Smooth muscle cell of trachea (primary cell): Measurements from ENCODE around the gene HSPB3. TPM values are rescaled to one million over a fixed set of nuclear protein-coding genes. Genes with fewer than 3 reads are reported as not detected.

ENCODE experiments used
- total RNA-seq: library from RNA; depleted of rRNA; stranded (reverse); fragments of >200 nt; gene quantifications from 2 replicates; pipeline ENCODE4 v1.2.1, GENCODE V29; 2014

The HSPB3 gene
- 0.33 TPM in 1 of 2 replicates, not detected in the other for total RNA-seq

GRCh38 chr5:54455413-54456157, at the start of gene HSPB3:
TSS of gene HSPB3 (plus strand) at chr5:54455699. CDS start at chr5:54455790, 91 bp downstream.

Other genes with a start within 250 kb of the HSPB3 start
- gene ARL15, start 145.1 kb upstream of the HSPB3 start, total RNA-seq = 27.6 and 40.5 TPM in 2 replicates
- 123 and 405 TPM in 2 replicates for gene SNX18, start 62.1 kb downstream of the HSPB3 start, total RNA-seq